ENCODE data around the gene WNT2.
"Not testable (repeated sequence)": the region's sequence is repeated elsewhere in the genome, so short reads cannot be mapped to it uniquely, and the experiment has no call there.

The WNT2 gene

GRCh38 chr7:117264716-117265115, 58.1 kb downstream of the WNT2 start:
- DNase-seq (ENCODE audit: low read depth in 2 of 2), result no peak

GRCh38 chr7:117262546-117262945, 60.3 kb downstream of the WNT2 start:
- no peak for DNase-seq (ENCODE audit: low read depth in 2 of 2)

- no peak for DNase-seq (ENCODE audit: low read depth in 2 of 2)
These were observed 63.2 kb downstream of the WNT2 start for GRCh38 chr7:117259615-117260014.

GRCh38 chr7:117251687-117252086, 71.2 kb downstream of the WNT2 start:
- DNase-seq (ENCODE audit: low read depth in 2 of 2), result no peak

GRCh38 chr7:117250801-117251200, 72.1 kb downstream of the WNT2 start:
- no peak for DNase-seq (ENCODE audit: low read depth in 2 of 2)

- DNase-seq (ENCODE audit: low read depth in 2 of 2), result no peak
These were observed 72.6 kb downstream of the WNT2 start for GRCh38 chr7:117250245-117250644.

GRCh38 chr7:117249696-117250095, 73.2 kb downstream of the WNT2 start:
- DNase-seq (ENCODE audit: low read depth in 2 of 2), result no peak

GRCh38 chr7:117248829-117249228, 74.0 kb downstream of the WNT2 start:
- no peak for DNase-seq (ENCODE audit: low read depth in 2 of 2)

- no peak for DNase-seq (ENCODE audit: low read depth in 2 of 2)
These were observed 75.0 kb downstream of the WNT2 start for GRCh38 chr7:117247809-117248208.

GRCh38 chr7:117245703-117246102, 77.2 kb downstream of the WNT2 start:
- DNase-seq (ENCODE audit: low read depth in 2 of 2), result not testable (repeated sequence)

GRCh38 chr7:117243390-117243789, 79.5 kb downstream of the WNT2 start:
- no peak for DNase-seq (ENCODE audit: low read depth in 2 of 2)

GRCh38 chr7:117241088-117241487, 81.8 kb downstream of the WNT2 start:
- DNase-seq (ENCODE audit: low read depth in 2 of 2), result no peak

- DNase-seq (ENCODE audit: low read depth in 2 of 2), result no peak
These were observed 83.9 kb downstream of the WNT2 start for GRCh38 chr7:117238937-117239336.

GRCh38 chr7:117238472-117238871, 84.4 kb downstream of the WNT2 start:
- no peak for DNase-seq (ENCODE audit: low read depth in 2 of 2)

GRCh38 chr7:117237646-117238045, 85.2 kb downstream of the WNT2 start:
- DNase-seq (ENCODE audit: low read depth in 2 of 2), result no peak

- DNase-seq (ENCODE audit: low read depth in 2 of 2), result no peak
These were observed 91.9 kb downstream of the WNT2 start for GRCh38 chr7:117231047-117231359.

GRCh38 chr7:117230276-117231046, 92.4 kb downstream of the WNT2 start:
- no peak for DNase-seq (ENCODE audit: low read depth in 2 of 2)

GRCh38 chr7:117229350-117229749, 93.5 kb downstream of the WNT2 start:
- DNase-seq (ENCODE audit: low read depth in 2 of 2), result no peak

- no peak for DNase-seq (ENCODE audit: low read depth in 2 of 2)
These were observed 95.8 kb downstream of the WNT2 start for GRCh38 chr7:117227091-117227490.

GRCh38 chr7:117225536-117225935, 97.3 kb downstream of the WNT2 start:
- DNase-seq (ENCODE audit: low read depth in 2 of 2), result no peak

Measured in activated CD8-positive, alpha-beta memory T cell treated with anti-CD3 and anti-CD28 coated beads for 4 hours (primary cell).